ENCODE data around the gene A2M. TPM values are rescaled to one million over a fixed set of nuclear protein-coding genes. Genes with fewer than 3 reads are reported as not detected.

A2M gene
- total and polyA plus RNA-seq, 10 of the 15 experiments (the other 5 are each of a cell fraction or from before 2014, with no cell fraction given), result 0.03 to 3.5 (median 0.20) TPM; not detected in 5

DNA sequence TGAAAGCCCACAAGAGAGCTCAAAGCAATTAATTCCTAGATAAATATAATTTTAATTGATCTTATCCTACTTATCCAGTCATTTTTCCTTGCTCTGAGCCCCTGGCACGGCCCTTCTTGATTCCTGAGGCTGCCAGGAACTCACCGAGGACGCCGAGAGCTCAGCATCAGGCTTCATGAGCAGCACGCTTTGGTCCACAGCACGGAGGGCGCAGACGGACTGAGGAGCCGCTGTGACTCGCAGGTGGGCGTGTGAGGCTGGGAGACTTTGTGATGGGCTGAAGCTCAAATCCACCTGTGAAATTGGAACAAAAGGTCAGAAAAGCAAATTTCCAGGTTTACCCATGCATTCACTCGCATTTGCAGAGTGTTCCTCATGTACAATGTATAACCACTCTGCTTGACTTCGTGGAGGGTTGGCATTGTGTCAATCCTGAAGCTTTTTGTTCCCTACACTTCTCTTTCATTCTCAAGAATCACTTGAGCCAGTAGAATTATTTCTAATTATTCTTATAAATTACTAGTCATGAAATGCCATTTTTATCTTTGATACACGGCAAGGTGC lies 17.2 kb downstream of the A2M start (continued):
- TF ChIP-seq BCL3 (IDR thresholded peaks at IDR 0.05; ENCODE audit: borderline replicate concordance, insufficient read depth, low read depth, low read length, poor library complexity, severe bottlenecking) (no peak), SP1 (IDR thresholded peaks at IDR 0.05; ENCODE audit: low read depth, low read length) (no peak), RCOR1 (conservative IDR thresholded peaks at IDR 0.05; ENCODE audit: low read depth, low read length) (no peak), HDAC6 (IDR thresholded peaks at IDR 0.05; ENCODE audit: unreplicated experiment) (no peak), SREBF2 (IDR thresholded peaks at IDR 0.05; ENCODE audit: low read length) (no peak), RBBP5 (conservative IDR thresholded peaks at IDR 0.05) (no peak), ZNF274 (IDR thresholded peaks at IDR 0.05; ENCODE audit: insufficient read depth, insufficient read length) (no peak), RELB (IDR thresholded peaks at IDR 0.05; ENCODE audit: low read depth) (no peak), SMAD1 (IDR thresholded peaks at IDR 0.05; ENCODE audit: low read depth, partially characterized antibody) (no peak)
- TF ChIP-seq, protein P1, sequence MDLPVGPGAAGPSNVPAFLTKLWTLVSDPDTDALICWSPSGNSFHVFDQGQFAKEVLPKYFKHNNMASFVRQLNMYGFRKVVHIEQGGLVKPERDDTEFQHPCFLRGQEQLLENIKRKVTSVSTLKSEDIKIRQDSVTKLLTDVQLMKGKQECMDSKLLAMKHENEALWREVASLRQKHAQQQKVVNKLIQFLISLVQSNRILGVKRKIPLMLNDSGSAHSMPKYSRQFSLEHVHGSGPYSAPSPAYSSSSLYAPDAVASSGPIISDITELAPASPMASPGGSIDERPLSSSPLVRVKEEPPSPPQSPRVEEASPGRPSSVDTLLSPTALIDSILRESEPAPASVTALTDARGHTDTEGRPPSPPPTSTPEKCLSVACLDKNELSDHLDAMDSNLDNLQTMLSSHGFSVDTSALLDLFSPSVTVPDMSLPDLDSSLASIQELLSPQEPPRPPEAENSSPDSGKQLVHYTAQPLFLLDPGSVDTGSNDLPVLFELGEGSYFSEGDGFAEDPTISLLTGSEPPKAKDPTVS (IDR thresholded peaks at IDR 0.05; ENCODE audit: low read depth, low read length), result no peak
- TF ChIP-seq, protein P2, sequence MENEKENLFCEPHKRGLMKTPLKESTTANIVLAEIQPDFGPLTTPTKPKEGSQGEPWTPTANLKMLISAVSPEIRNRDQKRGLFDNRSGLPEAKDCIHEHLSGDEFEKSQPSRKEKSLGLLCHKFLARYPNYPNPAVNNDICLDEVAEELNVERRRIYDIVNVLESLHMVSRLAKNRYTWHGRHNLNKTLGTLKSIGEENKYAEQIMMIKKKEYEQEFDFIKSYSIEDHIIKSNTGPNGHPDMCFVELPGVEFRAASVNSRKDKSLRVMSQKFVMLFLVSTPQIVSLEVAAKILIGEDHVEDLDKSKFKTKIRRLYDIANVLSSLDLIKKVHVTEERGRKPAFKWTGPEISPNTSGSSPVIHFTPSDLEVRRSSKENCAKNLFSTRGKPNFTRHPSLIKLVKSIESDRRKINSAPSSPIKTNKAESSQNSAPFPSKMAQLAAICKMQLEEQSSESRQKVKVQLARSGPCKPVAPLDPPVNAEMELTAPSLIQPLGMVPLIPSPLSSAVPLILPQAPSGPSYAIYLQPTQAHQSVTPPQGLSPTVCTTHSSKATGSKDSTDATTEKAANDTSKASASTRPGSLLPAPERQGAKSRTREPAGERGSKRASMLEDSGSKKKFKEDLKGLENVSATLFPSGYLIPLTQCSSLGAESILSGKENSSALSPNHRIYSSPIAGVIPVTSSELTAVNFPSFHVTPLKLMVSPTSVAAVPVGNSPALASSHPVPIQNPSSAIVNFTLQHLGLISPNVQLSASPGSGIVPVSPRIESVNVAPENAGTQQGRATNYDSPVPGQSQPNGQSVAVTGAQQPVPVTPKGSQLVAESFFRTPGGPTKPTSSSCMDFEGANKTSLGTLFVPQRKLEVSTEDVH (IDR thresholded peaks at IDR 0.05; ENCODE audit: low read depth, partially characterized antibody), result no peak
